Activated B cell treated with CpG ODN at 0.5 μM for 24 hours (primary cell): ENCODE data around the gene CCDC182. TPM values are rescaled to one million over a fixed set of nuclear protein-coding genes. Genes with fewer than 3 reads are reported as not detected.

Experiments used
- ATAC-seq: fragments of 200-7000 bp; cut with Tn5 transposase; one replicate; pipeline ENCODE4 v1.10.0; 2021; ENCODE audit warnings: low read depth, mild to moderate bottlenecking, moderate library complexity
- CTCF ChIA-PET: fragments of 350-600 bp; sonication (Branson Sonifier 250); formaldehyde crosslinking; loops from one replicate; lab custom pipeline; 2021; ENCODE audit warnings: antibody characterized with exemption; lab: Charles Lee
- POLR2A ChIA-PET: fragments of 350-600 bp; sonication (Branson Sonifier 250); formaldehyde crosslinking; loops from one replicate; lab custom pipeline; 2021; ENCODE audit warnings: antibody characterized with exemption; lab: Charles Lee
- DNase-seq: peaks from one replicate; pipeline ENCODE4 v3.0.0; 2022
- H3K27ac Mint-ChIP-seq: one replicate; pipeline ENCODE4 v1.8.0; 2020; ENCODE audit warnings: mixed read lengths
- H3K27me3 Mint-ChIP-seq: one replicate; pipeline ENCODE4 v1.8.0; 2021; ENCODE audit warnings: mixed read lengths
- H3K36me3 Mint-ChIP-seq: one replicate; pipeline ENCODE4 v1.8.0; 2021; ENCODE audit warnings: low read depth, mixed read lengths
- H3K4me1 Mint-ChIP-seq: one replicate; pipeline ENCODE4 v1.8.0; 2021; ENCODE audit warnings: mixed read lengths
- H3K4me3 Mint-ChIP-seq: one replicate; pipeline ENCODE4 v1.8.0; 2020; ENCODE audit warnings: mild to moderate bottlenecking, mixed read lengths
- H3K9me3 Mint-ChIP-seq: one replicate; pipeline ENCODE4 v1.8.0; 2020; ENCODE audit warnings: mixed read lengths
- CTCF ChIP-seq: fragments of 200-600 bp; IDR thresholded peaks from one replicate; pipeline ENCODE4 v1.8.0; 2022; ENCODE audit warnings: antibody characterized with exemption, mild to moderate bottlenecking
- intact Hi-C: fragments of 100-400 bp; cut with micrococcal nuclease; formaldehyde crosslinking; loops from one replicate; pipeline ENCODE4 v1.15.1; 2024
- total RNA-seq: library from RNA; stranded (reverse); gene quantifications from 2 replicates; pipeline ENCODE4 v1.2.3, GENCODE V29; 2022

The CCDC182 gene
- total RNA-seq, 1 donor from 2014 or later = not detected

GRCh38 chr17:57749701-57750100 lies 4.6 kb upstream of the CCDC182 start:
- intact Hi-C loops = loop anchor here (5.0 to 10.0 kb wide), 3 partner anchors 77 to 345 kb away; no protein-coding TSS in a partner anchor
- Mint-ChIP-seq H3K4me1 (peaks cover 8% of the 10 kb centered on the region), H3K36me3 (no peaks in the 10 kb centered on the region), H3K4me3 (no peak overlapping the region), H3K9me3 (no peaks in the 10 kb centered on the region), H3K27ac (no peak overlapping the region), H3K27me3 (peaks cover 7% of the 10 kb centered on the region)
- no peak for ATAC-seq
- CTCF ChIA-PET = interaction anchor here (1.2 kb wide), 1 partner anchor 152 kb away, joined by 4 read pairs; no protein-coding TSS in a partner anchor
- POLR2A ChIA-PET = no interaction called here
- no peak for TF ChIP-seq CTCF
- no peak for DNase-seq

- H3K27me3 Mint-ChIP-seq = peaks cover 7% of the 10 kb centered on the region
- POLR2A ChIA-PET = no interaction called here
- H3K4me3 Mint-ChIP-seq = no peak overlapping the region
- H3K27ac Mint-ChIP-seq = no peak overlapping the region
- no peak for TF ChIP-seq CTCF
- CTCF ChIA-PET = interaction anchor here (0.6 to 3.3 kb wide), 21 partner anchors 9 to 626 kb away, joined by 3 to 84 read pairs (median 4); no protein-coding TSS in a partner anchor
- peak; percentile 74 for ATAC-seq
- no peaks in the 10 kb centered on the region for H3K9me3 Mint-ChIP-seq
- intact Hi-C loops = loop anchor here (1.0 to 10.0 kb wide), 6 partner anchors 75 to 616 kb away; no protein-coding TSS in a partner anchor
- DNase-seq = no peak
- no peaks in the 10 kb centered on the region for H3K36me3 Mint-ChIP-seq
- H3K4me1 Mint-ChIP-seq = peaks cover 17% of the 10 kb centered on the region
Observed at GRCh38 chr17:57747221-57748017, 2.3 kb upstream of the CCDC182 start.

GRCh38 chr17:57746221-57746620 lies 1.1 kb upstream of the CCDC182 start:
- Mint-ChIP-seq H3K4me1 (peaks cover 17% of the 10 kb centered on the region), H3K27me3 (peaks cover 7% of the 10 kb centered on the region), H3K9me3 (no peaks in the 10 kb centered on the region), H3K4me3 (no peak overlapping the region), H3K27ac (no peak overlapping the region), H3K36me3 (no peaks in the 10 kb centered on the region)
- TF ChIP-seq CTCF = no peak
- intact Hi-C loops = loop anchor here (5.0 to 10.0 kb wide), 3 partner anchors 74 to 341 kb away; no protein-coding TSS in a partner anchor
- no peak for DNase-seq
- ATAC-seq = no peak
- ChIA-PET POLR2A (no interaction called here), CTCF (interaction anchor here (1.2 to 3.3 kb wide), 9 partner anchors 10 to 623 kb away, joined by 3 to 84 read pairs (median 8); no protein-coding TSS in a partner anchor)

GRCh38 chr17:57744195-57745170 lies 616 bp downstream of the CCDC182 start:
- no peak for DNase-seq
- ChIA-PET POLR2A (no interaction called here), CTCF (interaction anchor here (0.8 to 3.3 kb wide), 3 partner anchors 73 to 501 kb away, joined by 3 to 84 read pairs (median 7); no protein-coding TSS in a partner anchor)
- intact Hi-C loops = loop anchor here (5.0 to 10.0 kb wide), 4 partner anchors 72 to 340 kb away; no protein-coding TSS in a partner anchor
- H3K9me3 Mint-ChIP-seq = no peaks in the 10 kb centered on the region
- peaks cover 21% of the 10 kb centered on the region for H3K4me1 Mint-ChIP-seq
- H3K36me3 Mint-ChIP-seq = no peaks in the 10 kb centered on the region
- peak; percentile 27 for ATAC-seq
- H3K27me3 Mint-ChIP-seq = peaks cover 3% of the 10 kb centered on the region
- no peak overlapping the region for H3K4me3 Mint-ChIP-seq
- TF ChIP-seq CTCF = no peak
- no peak overlapping the region for H3K27ac Mint-ChIP-seq
